Measurements from ENCODE around the gene DEFB132.

The DEFB132 gene

GRCh38 chr20:270517-270916 is 13.0 kb downstream of the DEFB132 start:
- Histone ChIP-seq H3K9me3 (ENCODE audit: insufficient read depth, low read length) (no peaks in the 10 kb centered on the region), H3K4me2 (ENCODE audit: low read depth, low read length, poor library complexity, severe bottlenecking) (no peak overlapping the region)

DNA sequence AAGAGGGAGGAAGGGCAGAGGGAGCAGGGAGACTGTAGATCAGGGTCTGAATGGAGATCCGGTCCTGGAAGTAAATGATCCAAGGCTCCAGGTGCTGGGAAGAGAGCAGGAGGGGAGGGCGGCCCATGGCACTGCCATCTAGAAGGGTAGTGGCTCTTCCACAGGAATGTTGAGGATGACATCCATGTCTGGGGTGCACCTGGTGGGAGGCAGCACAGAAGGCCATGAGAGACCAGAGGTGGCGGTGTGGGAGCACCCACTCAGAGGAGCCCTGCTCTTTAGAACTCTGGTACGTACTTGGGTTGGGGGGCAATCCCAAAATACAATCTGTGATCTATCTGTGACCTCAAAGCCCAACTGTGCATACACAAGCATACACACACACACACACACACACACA is 13.5 kb downstream of the DEFB132 start:
- TF ChIP-seq EZH2phosphoT487 (conservative IDR thresholded peaks at IDR 0.05; ENCODE audit: low read length), result no peak
- TF ChIP-seq, protein P1, sequence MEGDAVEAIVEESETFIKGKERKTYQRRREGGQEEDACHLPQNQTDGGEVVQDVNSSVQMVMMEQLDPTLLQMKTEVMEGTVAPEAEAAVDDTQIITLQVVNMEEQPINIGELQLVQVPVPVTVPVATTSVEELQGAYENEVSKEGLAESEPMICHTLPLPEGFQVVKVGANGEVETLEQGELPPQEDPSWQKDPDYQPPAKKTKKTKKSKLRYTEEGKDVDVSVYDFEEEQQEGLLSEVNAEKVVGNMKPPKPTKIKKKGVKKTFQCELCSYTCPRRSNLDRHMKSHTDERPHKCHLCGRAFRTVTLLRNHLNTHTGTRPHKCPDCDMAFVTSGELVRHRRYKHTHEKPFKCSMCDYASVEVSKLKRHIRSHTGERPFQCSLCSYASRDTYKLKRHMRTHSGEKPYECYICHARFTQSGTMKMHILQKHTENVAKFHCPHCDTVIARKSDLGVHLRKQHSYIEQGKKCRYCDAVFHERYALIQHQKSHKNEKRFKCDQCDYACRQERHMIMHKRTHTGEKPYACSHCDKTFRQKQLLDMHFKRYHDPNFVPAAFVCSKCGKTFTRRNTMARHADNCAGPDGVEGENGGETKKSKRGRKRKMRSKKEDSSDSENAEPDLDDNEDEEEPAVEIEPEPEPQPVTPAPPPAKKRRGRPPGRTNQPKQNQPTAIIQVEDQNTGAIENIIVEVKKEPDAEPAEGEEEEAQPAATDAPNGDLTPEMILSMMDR (IDR thresholded peaks at IDR 0.05; ENCODE audit: insufficient read depth, low read length, poor library complexity, severe bottlenecking), result no peak
- Histone ChIP-seq H3K27me3 (ENCODE audit: low read length) (no peaks in the 10 kb centered on the region), H3K9me2 (replicated peaks; ENCODE audit: insufficient read depth, low read length) (no peaks in the 10 kb centered on the region), H3K4me3 (ENCODE audit: insufficient read depth, low read length, poor library complexity, severe bottlenecking) (no peak overlapping the region), H2AFZ (ENCODE audit: low read depth, low read length, severe bottlenecking) (no peak overlapping the region), H3K9ac (ENCODE audit: low read length) (no peak overlapping the region), H3K79me2 (ENCODE audit: insufficient read depth, low read length) (no peaks in the 10 kb centered on the region), H3K27ac (ENCODE audit: low read depth, low read length) (no peak overlapping the region), H3K4me2 (ENCODE audit: low read depth, low read length, poor library complexity, severe bottlenecking) (no peak overlapping the region), H3F3A (ENCODE audit: insufficient read depth) (no peaks in the 10 kb centered on the region), H4K20me1 (ENCODE audit: low read depth, low read length) (no peaks in the 10 kb centered on the region), H3K9me3 (ENCODE audit: insufficient read depth, low read length) (no peaks in the 10 kb centered on the region), H3K36me3 (ENCODE audit: low read length) (no peaks in the 10 kb centered on the region)

More at GRCh38 chr20:270517-270916, 13.0 kb downstream of the DEFB132 start:
- no peaks in the 10 kb centered on the region for H3K27me3 ChIP-seq (ENCODE audit: low read length)
- H3K4me3 ChIP-seq (ENCODE audit: insufficient read depth, low read length, poor library complexity, severe bottlenecking), result no peak overlapping the region
- H2AFZ ChIP-seq (ENCODE audit: low read depth, low read length, severe bottlenecking), result no peak overlapping the region
- H3F3A ChIP-seq (ENCODE audit: insufficient read depth), result no peaks in the 10 kb centered on the region
- TF ChIP-seq, protein P1 (IDR thresholded peaks at IDR 0.05; ENCODE audit: insufficient read depth, low read length, poor library complexity, severe bottlenecking), result no peak
- no peak for TF ChIP-seq EZH2phosphoT487 (conservative IDR thresholded peaks at IDR 0.05; ENCODE audit: low read length)
- H3K27ac ChIP-seq (ENCODE audit: low read depth, low read length), result no peak overlapping the region
- no peaks in the 10 kb centered on the region for H3K36me3 ChIP-seq (ENCODE audit: low read length)
- no peak overlapping the region for H3K9ac ChIP-seq (ENCODE audit: low read length)
- H3K9me2 ChIP-seq (replicated peaks; ENCODE audit: insufficient read depth, low read length), result no peaks in the 10 kb centered on the region
- no peaks in the 10 kb centered on the region for H3K79me2 ChIP-seq (ENCODE audit: insufficient read depth, low read length)
- no peaks in the 10 kb centered on the region for H4K20me1 ChIP-seq (ENCODE audit: low read depth, low read length)

GRCh38 chr20:271528-271927 is 14.0 kb downstream of the DEFB132 start:
- Histone ChIP-seq H4K20me1 (ENCODE audit: low read depth, low read length) (no peaks in the 10 kb centered on the region), H3K27ac (ENCODE audit: low read depth, low read length) (no peak overlapping the region), H3K79me2 (ENCODE audit: insufficient read depth, low read length) (no peaks in the 10 kb centered on the region), H3K4me3 (ENCODE audit: insufficient read depth, low read length, poor library complexity, severe bottlenecking) (no peak overlapping the region), H3K9me3 (ENCODE audit: insufficient read depth, low read length) (no peaks in the 10 kb centered on the region), H3K27me3 (ENCODE audit: low read length) (no peaks in the 10 kb centered on the region), H3K36me3 (ENCODE audit: low read length) (no peaks in the 10 kb centered on the region), H3K4me2 (ENCODE audit: low read depth, low read length, poor library complexity, severe bottlenecking) (no peak overlapping the region), H3K9ac (ENCODE audit: low read length) (no peak overlapping the region), H2AFZ (ENCODE audit: low read depth, low read length, severe bottlenecking) (no peak overlapping the region), H3K9me2 (replicated peaks; ENCODE audit: insufficient read depth, low read length) (no peaks in the 10 kb centered on the region), H3F3A (ENCODE audit: insufficient read depth) (no peaks in the 10 kb centered on the region)
- TF ChIP-seq, protein P1 (IDR thresholded peaks at IDR 0.05; ENCODE audit: insufficient read depth, low read length, poor library complexity, severe bottlenecking), result no peak
- no peak for TF ChIP-seq EZH2phosphoT487 (conservative IDR thresholded peaks at IDR 0.05; ENCODE audit: low read length)

All from SU-DHL-6 (cell line).